ENCODE measurements around the gene FAM78B. TPM values are rescaled to one million over a fixed set of nuclear protein-coding genes. Genes with fewer than 3 reads are reported as not detected.

FAM78B gene
- total RNA-seq, 2 donors from 2014 or later = 2.3 to 4.2 TPM

- DNase-seq = peak; percentile 18
- Histone ChIP-seq H3K27me3 (ENCODE audit: control insufficient read depth, insufficient read depth, low read length, poor library complexity, severe bottlenecking) (no peaks in the 10 kb centered on the region), H3K4me1 (ENCODE audit: control insufficient read depth, insufficient read depth, low read length) (no peaks in the 10 kb centered on the region), H3K4me3 (ENCODE audit: low read length) (no peak overlapping the region), H3K27ac (ENCODE audit: low read depth, low read length) (no peak overlapping the region), H3K9me3 (ENCODE audit: control insufficient read depth, low read length) (no peaks in the 10 kb centered on the region), H3K36me3 (ENCODE audit: control insufficient read depth, insufficient read depth, low read length) (no peaks in the 10 kb centered on the region), H3K9ac (ENCODE audit: extremely low read depth, low read length, poor library complexity, severe bottlenecking) (no peak overlapping the region)
- H3K27ac Mint-ChIP-seq = no peak overlapping the region
- no peak overlapping the region for H3K4me3 Mint-ChIP-seq
- H3K27me3 Mint-ChIP-seq (ENCODE audit: insufficient read depth) = peaks cover 21% of the 10 kb centered on the region
- 56 to 84% methylated on average over 1 to 2 of the region's 2 CpGs for WGBS, 2 experiments (ENCODE audit: insufficient coverage in 1 of 2, insufficient read length in 1 of 2)
- no peak for TF ChIP-seq CTCF (conservative IDR thresholded peaks at IDR 0.05)
- H3K9me3 Mint-ChIP-seq = no peaks in the 10 kb centered on the region
- no peaks in the 10 kb centered on the region for H3K36me3 Mint-ChIP-seq (ENCODE audit: low read depth)
- H3K4me1 Mint-ChIP-seq = peaks cover 15% of the 10 kb centered on the region
These were observed 5.3 kb upstream of the FAM78B start for GRCh38 chr1:166172106-166172505.

GRCh38 chr1:166170726-166171125 lies 3.9 kb upstream of the FAM78B start:
- Histone ChIP-seq H3K27ac (ENCODE audit: low read depth, low read length) (no peak overlapping the region), H3K9ac (ENCODE audit: extremely low read depth, low read length, poor library complexity, severe bottlenecking) (no peak overlapping the region), H3K4me3 (ENCODE audit: low read length) (no peak overlapping the region), H3K4me1 (ENCODE audit: control insufficient read depth, insufficient read depth, low read length) (no peaks in the 10 kb centered on the region), H3K9me3 (ENCODE audit: control insufficient read depth, low read length) (no peaks in the 10 kb centered on the region), H3K27me3 (ENCODE audit: control insufficient read depth, insufficient read depth, low read length, poor library complexity, severe bottlenecking) (peaks cover 4% of the 10 kb centered on the region), H3K36me3 (ENCODE audit: control insufficient read depth, insufficient read depth, low read length) (no peaks in the 10 kb centered on the region)
- no peak overlapping the region for H3K27ac Mint-ChIP-seq
- 66 to 85% methylated on average over 2 of the region's 2 CpGs for WGBS, 2 experiments (ENCODE audit: insufficient coverage in 1 of 2, insufficient read length in 1 of 2)
- H3K4me1 Mint-ChIP-seq = peaks cover 17% of the 10 kb centered on the region
- H3K36me3 Mint-ChIP-seq (ENCODE audit: low read depth) = no peaks in the 10 kb centered on the region
- H3K27me3 Mint-ChIP-seq (ENCODE audit: insufficient read depth) = peaks cover 25% of the 10 kb centered on the region
- TF ChIP-seq CTCF (conservative IDR thresholded peaks at IDR 0.05) = no peak
- DNase-seq = peak; percentile 20
- no peaks in the 10 kb centered on the region for H3K9me3 Mint-ChIP-seq
- H3K4me3 Mint-ChIP-seq = no peak overlapping the region

GRCh38 chr1:166170075-166170474 lies 3.3 kb upstream of the FAM78B start:
- Mint-ChIP-seq H3K27me3 (ENCODE audit: insufficient read depth) (peaks cover 30% of the 10 kb centered on the region), H3K4me3 (no peak overlapping the region), H3K4me1 (peaks cover 21% of the 10 kb centered on the region), H3K9me3 (no peaks in the 10 kb centered on the region), H3K36me3 (ENCODE audit: low read depth) (no peaks in the 10 kb centered on the region), H3K27ac (no peak overlapping the region)
- H3K27ac ChIP-seq (ENCODE audit: low read depth, low read length) = no peak overlapping the region
- no peaks in the 10 kb centered on the region for H3K4me1 ChIP-seq (ENCODE audit: control insufficient read depth, insufficient read depth, low read length)
- no peak for TF ChIP-seq CTCF (conservative IDR thresholded peaks at IDR 0.05)
- H3K36me3 ChIP-seq (ENCODE audit: control insufficient read depth, insufficient read depth, low read length) = no peaks in the 10 kb centered on the region
- H3K9ac ChIP-seq (ENCODE audit: extremely low read depth, low read length, poor library complexity, severe bottlenecking) = no peak overlapping the region
- H3K4me3 ChIP-seq (ENCODE audit: low read length) = no peak overlapping the region
- peaks cover 10% of the 10 kb centered on the region for H3K27me3 ChIP-seq (ENCODE audit: control insufficient read depth, insufficient read depth, low read length, poor library complexity, severe bottlenecking)
- H3K9me3 ChIP-seq (ENCODE audit: control insufficient read depth, low read length) = no peaks in the 10 kb centered on the region
- 81 to 82% methylated on average over 2 of the region's 2 CpGs for WGBS, 2 experiments (ENCODE audit: insufficient coverage in 1 of 2, insufficient read length in 1 of 2)
- DNase-seq = no peak
